GM19043 (cell line): ENCODE results near the gene MTARC2.
"Not testable (repeated sequence)": the region's sequence is repeated elsewhere in the genome, so short reads cannot be mapped to it uniquely, and the experiment has no call there.

Source experiments
- ATAC-seq: cut with Tn5 transposase; IDR thresholded peaks from one replicate; pipeline ENCODE4 v1.9.1; 2021; ENCODE audit warnings: low read depth; ENCODE audit not compliant: unreplicated experiment

Gene MTARC2

GRCh38 chr1:220730486-220730885 is 17.6 kb upstream of the MTARC2 start:
- no peak for ATAC-seq

DNA sequence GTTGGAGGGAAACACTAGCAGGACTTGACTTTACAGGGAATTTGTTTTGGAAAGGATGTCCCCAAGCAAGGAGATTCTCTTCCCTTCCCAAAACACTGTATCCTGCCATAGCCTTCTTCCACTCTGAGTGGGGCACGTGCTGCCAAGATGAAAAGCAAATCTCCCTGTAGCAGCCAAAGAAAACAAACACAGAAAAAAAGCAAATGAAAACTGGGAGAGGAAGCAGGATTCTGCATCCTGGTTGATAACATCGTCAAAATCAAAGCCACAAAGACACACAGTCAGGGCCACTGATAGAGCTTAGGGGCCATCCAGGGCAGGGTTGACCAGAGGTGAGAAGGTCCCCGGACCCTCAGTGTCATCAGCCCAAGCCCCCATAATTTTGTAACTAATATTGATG is 16.0 kb upstream of the MTARC2 start:
- no peak for ATAC-seq

DNA sequence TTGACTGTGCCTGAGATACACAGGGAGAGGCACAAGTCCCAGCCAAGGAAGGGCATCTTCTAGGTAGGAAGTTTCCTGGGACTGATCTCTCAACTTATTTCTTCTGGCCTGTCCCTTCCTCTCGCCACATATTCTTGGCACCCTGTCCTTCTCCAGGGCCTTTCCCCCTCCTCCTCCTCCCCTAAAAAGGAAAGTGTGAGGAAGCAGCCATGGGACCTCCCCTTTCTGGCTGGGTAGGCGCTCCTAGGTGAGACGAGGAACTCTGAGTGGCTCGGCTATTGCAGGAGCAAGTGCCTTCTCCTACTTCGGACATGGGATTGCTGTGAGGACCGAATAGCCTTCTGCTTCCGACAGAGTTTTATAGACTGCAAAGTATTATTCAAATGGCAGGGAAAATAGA is 15.5 kb upstream of the MTARC2 start:
- no peak for ATAC-seq

DNA sequence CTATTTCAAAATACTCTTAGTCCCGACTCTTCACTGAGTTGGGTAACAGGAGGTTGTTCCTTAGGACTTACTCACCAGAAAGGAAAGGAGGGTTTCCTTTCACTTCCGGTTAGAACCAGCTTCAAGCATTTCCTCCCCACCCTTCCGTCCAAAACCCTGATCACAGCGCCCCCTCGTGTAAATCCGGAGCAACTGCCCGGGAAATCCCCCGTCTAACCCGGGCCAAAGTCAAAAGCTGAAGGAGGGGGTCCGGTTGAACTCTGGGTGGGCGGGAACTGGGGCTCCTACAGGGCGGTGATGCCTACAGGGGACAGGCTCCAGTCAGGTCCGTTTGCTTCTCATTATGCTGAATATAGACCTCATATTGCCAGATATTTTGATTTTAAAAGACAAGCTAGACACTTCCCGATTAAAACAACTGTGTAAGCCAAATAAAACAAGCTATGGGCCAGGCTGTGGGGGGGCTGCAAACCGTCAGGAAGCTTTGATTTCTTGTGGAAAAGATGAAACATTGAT is 15.0 kb upstream of the MTARC2 start:
- ATAC-seq = peak; percentile 87

DNA sequence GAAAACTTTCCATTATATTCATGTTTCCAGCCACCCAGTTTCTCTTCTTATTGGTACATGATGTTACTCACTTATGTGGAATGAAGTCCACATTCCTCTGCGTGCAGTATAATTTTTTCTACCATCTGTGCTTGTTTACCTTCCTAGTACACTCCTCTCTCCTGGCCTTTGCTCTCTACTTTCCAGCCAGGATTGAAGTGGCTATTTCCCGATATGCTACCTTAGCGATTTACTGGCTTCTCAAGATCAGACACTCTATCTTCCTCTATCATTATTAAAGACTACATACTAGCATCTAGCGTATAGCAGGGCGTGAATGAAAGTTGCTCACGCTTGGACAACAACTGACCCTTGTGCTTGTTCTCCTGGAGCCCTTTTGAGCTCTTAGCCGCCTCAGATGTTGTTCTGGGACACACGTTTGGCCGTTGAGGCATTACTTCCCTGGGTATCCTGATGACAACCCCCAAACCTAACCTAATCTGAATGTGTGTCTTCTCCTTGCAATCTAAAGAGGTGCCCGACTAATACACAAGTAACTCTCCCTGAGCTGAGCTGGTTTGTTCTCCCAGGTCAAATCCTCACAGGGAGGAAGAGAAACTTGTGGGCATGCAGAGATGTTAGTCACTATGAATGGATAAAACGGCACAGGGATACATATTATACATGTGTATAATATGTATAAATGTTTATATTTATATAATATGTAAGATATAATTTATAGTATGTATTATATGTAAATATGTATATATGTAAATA is 13.4 kb upstream of the MTARC2 start:
- ATAC-seq = no peak

- not testable (repeated sequence) for ATAC-seq
These were observed 11.8 kb upstream of the MTARC2 start for GRCh38 chr1:220736283-220736682.

DNA sequence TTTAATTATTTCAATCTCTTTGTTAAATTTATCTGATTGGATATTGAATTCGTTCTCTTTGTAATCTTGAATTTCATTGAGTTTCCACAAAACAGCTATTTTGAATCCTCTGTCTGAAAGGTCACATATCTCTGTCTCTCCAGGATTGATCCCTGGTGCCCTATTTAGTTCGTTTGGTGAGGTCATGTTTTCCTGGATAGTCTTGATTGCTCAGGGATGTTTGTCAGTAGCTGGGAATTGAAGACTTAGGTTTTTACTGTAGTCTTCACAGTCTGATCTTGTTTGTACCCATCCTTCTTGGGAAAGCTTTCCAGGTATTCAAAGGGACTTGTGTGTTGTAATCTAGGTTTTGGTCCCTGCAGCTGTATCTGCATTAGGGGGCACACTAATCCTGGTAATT is 6.8 kb upstream of the MTARC2 start:
- no peak for ATAC-seq

- no peak for ATAC-seq
These were observed 6.3 kb upstream of the MTARC2 start for GRCh38 chr1:220741825-220742224.

- ATAC-seq = no peak
These were observed 5.6 kb upstream of the MTARC2 start for GRCh38 chr1:220742520-220742919.

DNA sequence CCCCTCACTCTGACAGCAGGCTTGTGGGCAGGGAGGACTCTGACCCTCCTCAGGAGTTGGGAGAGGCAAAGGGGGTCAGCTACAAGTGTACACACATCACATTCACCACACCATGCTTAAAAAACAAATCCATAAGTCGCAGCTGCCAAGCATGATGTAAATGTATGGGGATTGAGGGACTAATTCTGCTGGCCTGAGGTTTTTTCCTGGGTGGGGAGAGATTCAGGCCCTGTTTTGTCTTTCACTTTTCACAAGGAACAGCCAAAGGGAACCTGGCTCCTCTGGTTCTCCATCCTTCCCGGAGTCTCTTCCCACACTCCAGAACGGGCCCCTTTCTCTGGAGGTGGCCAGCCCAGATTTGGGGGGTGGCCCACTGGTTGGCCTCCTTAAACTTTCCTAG is 1.3 kb upstream of the MTARC2 start:
- ATAC-seq = no peak

- no peak for ATAC-seq
These were observed 559 bp upstream of the MTARC2 start for GRCh38 chr1:220747437-220748088.

DNA sequence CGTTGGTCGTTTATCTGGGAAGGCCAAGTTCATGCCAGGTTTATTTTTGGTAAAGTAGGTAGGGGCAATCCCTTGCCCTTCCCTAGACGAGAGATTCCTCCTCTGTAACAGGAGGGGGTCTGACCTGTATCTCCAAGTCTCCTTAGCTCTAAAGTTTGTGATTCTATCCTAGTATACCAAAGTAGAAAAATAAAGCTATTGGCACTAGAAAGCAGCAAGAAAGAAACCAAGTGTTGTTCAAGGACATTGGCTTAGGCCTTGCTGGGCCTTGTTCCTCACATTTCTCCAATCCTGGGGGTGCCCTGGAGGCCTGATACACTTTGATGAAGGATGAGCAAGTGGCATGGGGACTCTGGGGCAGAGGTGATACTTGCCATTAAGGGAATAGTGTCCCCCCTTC is 814 bp downstream of the MTARC2 start:
- ATAC-seq = no peak

DNA sequence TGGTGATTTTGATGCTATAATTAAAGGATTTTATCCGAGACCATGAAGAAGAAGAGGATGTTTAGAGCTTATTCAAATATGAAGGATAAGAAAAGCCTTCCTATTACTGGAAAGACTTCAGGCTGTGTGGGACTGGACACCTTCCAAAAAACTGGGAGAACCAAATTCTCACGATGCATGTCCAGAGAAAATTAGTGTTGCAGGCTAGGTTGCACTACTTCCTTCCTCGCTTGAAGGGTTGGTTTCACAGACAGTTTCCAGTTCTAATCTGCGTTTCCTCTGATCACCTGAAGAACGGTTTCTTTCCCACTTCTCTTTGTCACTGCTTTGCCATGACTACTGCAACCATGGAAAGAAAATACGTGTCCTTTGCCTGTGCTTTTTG is 2.0 kb downstream of the MTARC2 start:
- ATAC-seq = no peak

- no peak for ATAC-seq
These were observed 3.0 kb downstream of the MTARC2 start for GRCh38 chr1:220751111-220751510.

GRCh38 chr1:220754212-220754917 is 6.2 kb downstream of the MTARC2 start:
- ATAC-seq = no peak

GRCh38 chr1:220754918-220755295 is 6.8 kb downstream of the MTARC2 start:
- no peak for ATAC-seq

GRCh38 chr1:220755309-220755708 is 7.2 kb downstream of the MTARC2 start:
- ATAC-seq = no peak

DNA sequence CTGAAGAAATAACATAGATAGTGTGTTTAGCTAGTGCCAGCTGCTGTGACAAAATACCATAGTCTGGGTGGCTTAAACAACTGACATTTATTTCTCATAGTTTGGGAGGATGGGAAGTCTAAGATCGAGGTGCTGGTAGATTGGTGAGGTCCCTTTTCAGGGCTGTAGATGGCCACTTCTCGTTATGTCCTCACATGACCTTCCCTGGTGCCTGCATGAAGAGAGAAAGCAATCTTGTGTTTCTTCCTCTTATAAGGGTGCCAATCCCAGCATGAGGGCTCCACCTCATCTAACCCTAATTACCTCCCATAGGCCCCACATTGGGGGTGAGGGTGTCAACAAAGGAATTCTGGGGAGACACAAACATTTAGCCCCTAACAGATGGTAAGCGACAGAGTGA is 9.3 kb downstream of the MTARC2 start:
- no peak for ATAC-seq

DNA sequence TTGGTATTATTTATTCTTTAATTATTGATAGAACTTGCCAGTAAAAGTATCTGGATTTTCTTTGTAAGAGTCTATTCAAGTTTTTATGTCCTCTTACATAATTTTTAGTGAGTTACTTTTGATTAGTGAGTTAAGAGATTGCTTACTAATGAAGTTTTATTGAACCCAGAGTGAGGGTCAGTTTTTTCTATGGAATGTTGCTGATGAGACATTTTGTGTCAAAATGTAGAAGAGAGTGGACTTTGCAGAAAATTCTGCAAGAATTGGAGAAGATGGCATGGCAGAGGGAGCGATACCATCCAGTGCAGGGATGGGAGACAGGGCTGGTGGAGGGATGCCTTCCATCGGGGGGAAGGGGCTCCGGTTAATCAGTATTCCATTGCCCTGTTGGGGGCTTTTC is 11.0 kb downstream of the MTARC2 start:
- ATAC-seq = no peak

DNA sequence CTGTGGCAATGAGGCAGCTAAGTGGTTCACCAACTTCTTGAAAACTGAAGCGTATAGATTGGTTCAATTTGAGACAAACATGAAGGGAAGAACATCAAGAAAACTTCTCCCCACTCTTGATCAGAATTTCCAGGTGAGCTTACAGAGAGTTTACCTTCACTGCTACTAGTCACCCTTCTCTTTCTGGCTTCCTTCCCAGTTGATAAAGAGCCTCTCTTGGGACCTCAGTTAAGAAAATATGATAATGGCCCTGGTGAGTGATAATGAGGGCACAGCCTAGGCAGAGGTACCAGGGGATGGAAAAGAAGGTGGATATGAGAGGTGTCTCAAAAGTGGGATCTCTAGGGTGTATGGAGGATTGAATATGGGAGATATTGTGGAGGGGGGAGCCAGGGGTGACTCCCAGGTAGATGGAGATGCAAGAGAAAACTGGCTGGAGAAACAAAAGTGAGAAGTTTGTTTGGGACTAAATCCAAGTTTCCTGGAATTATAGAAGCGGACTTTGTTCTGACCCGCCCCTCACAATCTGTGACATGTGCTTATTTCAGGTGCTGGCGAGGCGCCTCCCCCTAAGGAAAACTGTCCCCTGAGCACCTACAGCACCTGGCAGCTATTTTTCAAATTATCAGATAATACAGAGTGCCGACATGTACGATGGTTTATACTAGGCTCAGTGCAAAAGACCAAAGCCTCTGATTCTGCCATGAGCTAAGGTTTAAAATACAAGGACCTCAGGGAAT is 13.7 kb downstream of the MTARC2 start:
- ATAC-seq = no peak

GRCh38 chr1:220764757-220765156 is 16.6 kb downstream of the MTARC2 start:
- no peak for ATAC-seq
